ENCODE results near the gene LAMA4. TPM values are rescaled to one million over a fixed set of nuclear protein-coding genes. Genes with fewer than 3 reads are reported as not detected.
A peak's percentile ranks its signal among the peaks of the same experiment; 100 is the strongest.

LAMA4 gene
- total and polyA plus RNA-seq, 3 donors from 2014 or later: 37.6 to 61.0 (median 49.2) TPM

DNA sequence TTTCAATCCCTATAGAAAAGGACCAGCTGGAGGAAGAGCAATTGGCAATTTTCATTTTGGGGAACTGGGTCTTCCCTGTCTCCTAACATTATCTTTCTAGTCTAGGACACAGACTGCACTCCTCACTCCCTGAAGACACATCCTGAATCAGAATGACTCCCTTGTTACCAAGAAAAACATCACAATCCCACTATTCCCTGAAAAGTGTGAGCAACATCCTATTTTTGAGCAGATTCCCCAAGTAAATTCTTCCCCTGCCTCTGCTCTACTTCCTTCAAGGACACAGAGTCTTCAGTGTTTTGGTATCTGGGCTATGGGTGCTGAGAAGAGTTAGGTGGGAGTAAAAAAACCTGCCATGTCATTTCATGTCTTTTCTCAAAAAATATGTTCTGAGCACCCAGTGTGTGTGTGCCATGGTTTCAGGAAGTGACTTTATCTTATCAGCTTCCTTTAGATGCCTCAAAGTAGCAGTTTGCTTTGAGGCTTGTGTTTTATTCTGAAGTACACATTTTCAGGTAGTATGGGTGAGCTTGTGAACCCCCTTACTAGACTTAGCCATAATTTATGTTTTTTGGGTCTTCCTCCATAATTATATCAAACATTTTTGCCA is 12.4 kb downstream of the LAMA4 start:
- no peak for DNase-seq
- intact Hi-C loops (cut with DNase I; ENCODE audit: low total_unique reads): no loop called here
- Histone ChIP-seq H3K36me3 (ENCODE audit: low read depth, missing control alignments) (no peaks in the 10 kb centered on the region), H3K27me3 (no peaks in the 10 kb centered on the region), H3K9me3 (no peaks in the 10 kb centered on the region), H3K4me3 (no peak overlapping the region), H3K27ac (peak overlapping the region in 1 of 2 donors; percentile 51), H3K4me1 (peaks cover 21% of the 10 kb centered on the region)
- no peak for TF ChIP-seq POLR2A (IDR thresholded peaks at IDR 0.05)
- TF ChIP-seq, protein P1, sequence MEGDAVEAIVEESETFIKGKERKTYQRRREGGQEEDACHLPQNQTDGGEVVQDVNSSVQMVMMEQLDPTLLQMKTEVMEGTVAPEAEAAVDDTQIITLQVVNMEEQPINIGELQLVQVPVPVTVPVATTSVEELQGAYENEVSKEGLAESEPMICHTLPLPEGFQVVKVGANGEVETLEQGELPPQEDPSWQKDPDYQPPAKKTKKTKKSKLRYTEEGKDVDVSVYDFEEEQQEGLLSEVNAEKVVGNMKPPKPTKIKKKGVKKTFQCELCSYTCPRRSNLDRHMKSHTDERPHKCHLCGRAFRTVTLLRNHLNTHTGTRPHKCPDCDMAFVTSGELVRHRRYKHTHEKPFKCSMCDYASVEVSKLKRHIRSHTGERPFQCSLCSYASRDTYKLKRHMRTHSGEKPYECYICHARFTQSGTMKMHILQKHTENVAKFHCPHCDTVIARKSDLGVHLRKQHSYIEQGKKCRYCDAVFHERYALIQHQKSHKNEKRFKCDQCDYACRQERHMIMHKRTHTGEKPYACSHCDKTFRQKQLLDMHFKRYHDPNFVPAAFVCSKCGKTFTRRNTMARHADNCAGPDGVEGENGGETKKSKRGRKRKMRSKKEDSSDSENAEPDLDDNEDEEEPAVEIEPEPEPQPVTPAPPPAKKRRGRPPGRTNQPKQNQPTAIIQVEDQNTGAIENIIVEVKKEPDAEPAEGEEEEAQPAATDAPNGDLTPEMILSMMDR (IDR thresholded peaks at IDR 0.05): no peak

DNA sequence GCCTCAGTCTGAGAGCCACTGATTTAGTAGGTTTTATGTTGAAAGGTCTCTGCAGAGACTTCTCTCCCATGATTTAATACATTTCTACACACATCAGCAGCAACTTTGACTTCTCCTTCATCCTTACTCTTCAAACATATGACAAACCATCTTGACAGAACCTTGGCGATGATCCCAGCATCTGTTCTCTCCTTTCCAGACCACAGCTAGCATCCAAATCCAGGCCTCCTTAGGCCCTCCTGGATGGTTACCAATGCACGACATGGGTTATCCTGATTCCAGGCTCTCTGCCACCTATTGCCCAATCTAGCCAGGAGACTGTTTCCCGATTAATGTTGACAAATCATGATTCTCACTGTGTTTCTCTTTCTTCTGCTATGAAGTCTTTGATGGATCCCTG is 16.8 kb downstream of the LAMA4 start:
- Histone ChIP-seq H3K9me3 (no peaks in the 10 kb centered on the region), H3K4me3 (no peak overlapping the region), H3K36me3 (ENCODE audit: low read depth, missing control alignments) (no peaks in the 10 kb centered on the region), H3K27me3 (no peaks in the 10 kb centered on the region), H3K27ac (peak overlapping the region in 1 of 2 donors; percentile 62), H3K4me1 (peaks cover 13% of the 10 kb centered on the region)
- intact Hi-C loops (cut with DNase I; ENCODE audit: low total_unique reads): no loop called here
- TF ChIP-seq POLR2A (IDR thresholded peaks at IDR 0.05): no peak
- DNase-seq: peak; percentile 36
- WGBS, 2 donors: 76 to 80% methylated on average over 3 of the region's 3 CpGs

DNA sequence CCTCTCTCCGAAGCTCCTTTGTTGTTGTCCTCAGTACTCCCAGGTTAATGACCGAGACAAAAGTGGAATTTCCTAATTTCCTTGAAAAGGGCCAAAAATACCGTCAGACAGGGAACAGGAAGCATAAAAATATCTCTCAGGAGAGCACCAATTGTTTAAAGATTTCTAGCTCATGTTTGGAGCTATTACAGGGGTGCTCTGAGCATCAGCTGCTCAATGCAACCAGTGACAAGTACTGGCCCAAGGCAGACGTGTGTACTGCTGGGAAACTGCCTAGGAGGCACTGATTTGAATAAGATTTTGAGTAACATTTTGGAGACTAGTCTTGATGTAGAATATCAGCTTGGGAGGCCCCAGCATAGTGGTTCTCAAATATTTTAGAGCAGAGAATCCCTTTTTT is 17.3 kb downstream of the LAMA4 start:
- Histone ChIP-seq H3K36me3 (ENCODE audit: low read depth, missing control alignments) (no peaks in the 10 kb centered on the region), H3K4me3 (no peak overlapping the region), H3K27me3 (no peaks in the 10 kb centered on the region), H3K4me1 (peaks cover 10% of the 10 kb centered on the region), H3K27ac (peak overlapping the region in 1 of 2 donors; percentile 62), H3K9me3 (no peaks in the 10 kb centered on the region)
- no peak for DNase-seq
- intact Hi-C loops (cut with DNase I; ENCODE audit: low total_unique reads): no loop called here
- WGBS, 2 donors: 42 to 57% methylated on average over 4 of the region's 4 CpGs
- TF ChIP-seq, protein P1 (IDR thresholded peaks at IDR 0.05): no peak
- TF ChIP-seq POLR2A (IDR thresholded peaks at IDR 0.05): no peak

DNA sequence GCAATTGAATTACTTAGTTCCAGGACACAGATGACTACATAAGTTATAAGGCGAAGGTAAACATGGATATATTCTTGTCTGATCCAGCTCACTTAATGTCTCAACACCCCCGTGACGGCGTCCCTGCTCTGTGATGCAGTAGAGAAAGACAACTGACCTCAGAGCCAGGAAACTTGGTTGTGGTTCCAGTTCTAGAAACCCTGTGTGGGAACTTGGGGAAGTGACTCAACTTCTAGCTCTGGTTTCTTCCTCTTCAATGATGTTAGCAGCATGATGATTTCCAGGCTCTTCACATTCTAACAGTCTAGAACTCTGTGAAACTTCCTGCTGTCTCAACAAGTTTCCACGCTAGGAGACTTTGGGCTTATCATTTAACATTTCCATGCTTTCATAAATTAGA is 18.4 kb downstream of the LAMA4 start:
- H3K4me1 ChIP-seq: peaks cover 8% of the 10 kb centered on the region
- DNase-seq: no peak
- intact Hi-C loops (cut with DNase I; ENCODE audit: low total_unique reads): no loop called here
- no peaks in the 10 kb centered on the region for H3K27me3 ChIP-seq
- H3K4me3 ChIP-seq: no peak overlapping the region
- 84 to 90% methylated on average over 5 of the region's 5 CpGs for WGBS, 2 donors
- TF ChIP-seq POLR2A (IDR thresholded peaks at IDR 0.05): no peak
- TF ChIP-seq, protein P1 (IDR thresholded peaks at IDR 0.05): no peak
- H3K27ac ChIP-seq: peak overlapping the region in 1 of 2 donors; percentile 62
- no peaks in the 10 kb centered on the region for H3K9me3 ChIP-seq
- no peaks in the 10 kb centered on the region for H3K36me3 ChIP-seq (ENCODE audit: low read depth, missing control alignments)

DNA sequence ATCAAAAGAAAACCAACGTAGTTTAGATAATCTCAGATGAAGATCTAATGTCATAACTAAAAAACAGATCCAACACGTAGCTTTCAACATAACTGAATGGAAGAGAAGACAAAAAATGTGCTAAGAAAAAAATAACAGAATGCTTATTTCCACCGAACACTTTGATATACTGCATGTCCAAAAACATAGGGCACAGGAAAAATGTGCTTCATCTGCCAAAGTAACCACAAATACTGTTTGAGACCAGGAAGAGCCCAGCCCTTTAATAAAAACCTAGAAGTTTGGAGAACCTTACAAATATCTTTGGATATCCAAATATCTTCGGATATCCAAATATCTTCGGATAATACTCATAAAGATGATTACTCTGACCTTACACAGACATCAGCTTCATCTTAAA is 19.8 kb downstream of the LAMA4 start:
- peak overlapping the region in 1 of 2 donors; percentile 65 for H3K27ac ChIP-seq
- intact Hi-C loops (cut with DNase I; ENCODE audit: low total_unique reads): no loop called here
- no peaks in the 10 kb centered on the region for H3K36me3 ChIP-seq (ENCODE audit: low read depth, missing control alignments)
- H3K27me3 ChIP-seq: no peaks in the 10 kb centered on the region
- peaks cover 8% of the 10 kb centered on the region for H3K4me1 ChIP-seq
- 50 to 64% methylated on average over 5 of the region's 5 CpGs for WGBS, 2 donors
- no peak for TF ChIP-seq POLR2A (IDR thresholded peaks at IDR 0.05)
- TF ChIP-seq, protein P1 (IDR thresholded peaks at IDR 0.05): no peak
- no peak for DNase-seq
- H3K9me3 ChIP-seq: no peaks in the 10 kb centered on the region
- no peak overlapping the region for H3K4me3 ChIP-seq

Measured in testis (tissue), 3 donors.